KOPT-K1 (cell line): ENCODE data around the gene NUP93.

Experiments used
- H3K27ac ChIP-seq: fragments of 200-600 bp; sonication (generic); 2 replicates; pipeline ENCODE4 v1.5.1; 2016; ENCODE audit warnings: antibody characterized with exemption, mild to moderate bottlenecking, low read depth, low read length; ENCODE audit not compliant: poor library complexity, severe bottlenecking
- H3K36me3 ChIP-seq: fragments of 200-600 bp; sonication (generic); 2 replicates; pipeline ENCODE4 v1.5.1; 2017; ENCODE audit warnings: antibody characterized with exemption, mild to moderate bottlenecking, low read length, moderate library complexity; ENCODE audit not compliant: insufficient read depth
- H3K9me3 ChIP-seq: fragments of 200-600 bp; sonication (generic); 2 replicates; pipeline ENCODE4 v1.5.1; 2017; ENCODE audit warnings: antibody characterized with exemption, low read length, mild to moderate bottlenecking; ENCODE audit not compliant: insufficient read depth, poor library complexity, severe bottlenecking

The NUP93 gene

DNA sequence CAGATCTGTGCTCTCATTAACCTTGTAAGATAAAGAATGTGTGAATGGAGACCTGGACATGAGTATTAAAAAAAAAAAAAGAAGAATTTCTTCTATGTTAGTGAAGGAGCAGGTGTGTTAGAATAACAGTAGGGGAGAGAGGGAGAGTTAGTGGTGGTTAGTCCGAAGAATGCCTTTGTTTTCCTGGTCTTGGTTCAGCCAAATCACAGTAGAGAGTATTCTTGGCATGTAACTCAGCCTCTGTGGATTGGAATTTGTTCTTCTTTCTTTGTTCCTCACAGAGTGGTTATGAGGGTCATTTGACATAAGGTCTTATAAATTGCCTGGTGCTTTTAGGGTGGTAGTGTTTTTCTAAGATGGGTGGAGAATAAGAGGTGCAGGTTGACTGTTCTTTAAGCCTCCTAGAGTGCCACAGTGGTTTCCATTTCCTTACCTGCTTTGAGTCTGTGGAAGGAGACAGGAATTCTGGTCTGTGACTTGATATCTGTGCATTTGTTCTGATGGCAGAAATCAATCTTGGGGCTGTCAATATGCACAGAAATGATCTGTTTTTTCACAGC is 17.6 kb downstream of the NUP93 start:
- Histone ChIP-seq H3K9me3 (peaks cover 9% of the 10 kb centered on the region), H3K27ac (no peak overlapping the region), H3K36me3 (peaks cover 49% of the 10 kb centered on the region)

DNA sequence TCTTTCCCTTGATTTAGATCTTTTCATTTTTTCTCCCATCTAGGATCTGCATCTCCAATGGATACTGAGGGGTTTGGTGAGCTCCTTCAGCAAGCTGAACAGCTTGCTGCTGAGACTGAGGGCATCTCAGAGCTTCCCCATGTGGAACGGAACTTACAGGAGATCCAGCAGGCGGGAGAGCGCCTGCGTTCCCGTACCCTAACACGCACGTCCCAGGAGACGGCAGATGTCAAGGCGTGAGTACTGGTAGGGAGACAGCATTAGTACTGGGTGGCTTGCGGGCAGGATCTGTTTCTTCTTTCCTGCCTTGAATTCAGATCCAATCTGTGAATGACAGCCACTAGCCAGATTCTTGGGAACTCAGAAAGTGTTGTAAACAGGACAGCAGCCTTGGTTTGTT is 18.3 kb downstream of the NUP93 start:
- peaks cover 55% of the 10 kb centered on the region for H3K36me3 ChIP-seq
- peaks cover 15% of the 10 kb centered on the region for H3K9me3 ChIP-seq
- H3K27ac ChIP-seq, result no peak overlapping the region

DNA sequence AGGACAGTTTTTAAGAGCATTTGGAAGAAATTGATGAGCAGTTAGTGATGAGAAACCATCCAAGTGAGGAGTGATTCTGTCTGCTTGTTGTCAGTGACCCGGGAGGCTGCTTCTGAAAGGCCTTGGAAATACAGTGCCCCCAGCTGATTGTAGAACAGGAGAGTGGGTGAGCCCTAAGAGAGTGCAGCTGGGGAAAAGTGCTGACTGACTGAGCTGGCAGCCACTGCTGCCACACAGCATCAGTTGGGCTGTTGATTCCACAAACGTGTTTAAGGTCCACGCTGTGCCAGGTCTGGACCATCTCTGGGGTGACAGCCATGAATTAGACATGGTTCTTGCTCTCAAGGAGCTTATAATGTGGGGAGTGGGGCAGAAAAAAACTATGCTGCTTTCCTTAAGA is 18.9 kb downstream of the NUP93 start:
- Histone ChIP-seq H3K36me3 (peaks cover 61% of the 10 kb centered on the region), H3K27ac (no peak overlapping the region), H3K9me3 (peaks cover 21% of the 10 kb centered on the region)

DNA sequence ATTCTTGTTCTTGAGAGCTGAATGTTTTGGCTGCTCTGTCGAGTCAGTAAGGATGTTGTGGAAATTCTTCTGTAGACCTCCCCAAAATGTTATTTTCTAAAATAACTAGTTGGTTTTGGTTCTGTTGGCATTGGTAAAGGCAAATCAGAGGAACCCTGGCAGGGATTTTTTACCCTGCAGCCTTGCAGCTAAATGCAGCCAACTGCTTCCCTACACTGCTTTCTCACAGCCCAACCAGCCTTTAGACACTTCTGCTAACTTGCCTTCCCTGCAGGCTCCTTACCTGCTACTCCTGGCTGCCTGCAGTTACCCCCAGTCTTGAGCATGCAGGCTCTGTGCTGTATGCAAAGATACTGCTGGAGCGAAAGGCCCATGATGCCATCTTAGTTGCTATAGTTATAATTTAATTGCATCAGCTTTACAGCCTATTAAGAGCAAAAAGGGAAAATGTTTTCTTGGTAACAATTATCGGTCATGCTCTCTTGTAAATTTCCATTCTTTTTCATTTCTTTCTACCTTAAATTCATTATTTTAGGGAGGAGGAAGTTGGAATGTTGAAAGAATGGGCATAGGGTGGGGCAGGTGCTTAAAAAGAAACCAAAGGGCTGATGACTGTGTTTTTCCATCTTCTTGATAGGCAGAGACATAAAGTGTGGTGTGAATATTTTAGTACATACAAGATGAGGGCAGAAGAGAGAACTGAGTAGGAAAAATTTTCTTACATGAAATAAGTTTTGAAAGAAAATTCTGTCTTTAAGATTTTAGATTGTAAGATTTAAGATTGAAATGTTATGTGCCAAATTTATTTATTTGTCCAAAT is 20.0 kb downstream of the NUP93 start:
- Histone ChIP-seq H3K27ac (no peak overlapping the region), H3K9me3 (peaks cover 32% of the 10 kb centered on the region), H3K36me3 (peaks cover 72% of the 10 kb centered on the region)

DNA sequence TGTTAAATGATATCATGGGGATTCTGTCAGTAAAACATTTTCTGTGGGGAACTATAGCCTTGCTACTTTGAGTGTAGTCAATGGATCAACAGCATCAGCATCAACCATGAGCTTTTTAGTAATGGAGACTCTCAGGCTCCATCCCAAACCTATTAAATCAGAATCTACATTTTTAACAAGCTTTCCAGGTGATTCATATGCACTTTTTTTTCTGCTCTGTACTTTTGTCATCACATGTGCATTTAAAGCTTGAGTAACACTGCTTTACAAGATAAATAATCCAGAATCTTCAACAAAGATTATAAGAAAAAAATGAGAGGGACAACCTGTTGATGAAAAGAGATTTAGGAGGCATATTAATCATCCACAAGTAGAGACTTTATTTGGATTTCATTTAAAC is 23.5 kb downstream of the NUP93 start:
- H3K27ac ChIP-seq, result no peak overlapping the region
- peaks cover 34% of the 10 kb centered on the region for H3K9me3 ChIP-seq
- H3K36me3 ChIP-seq, result peaks cover 75% of the 10 kb centered on the region

DNA sequence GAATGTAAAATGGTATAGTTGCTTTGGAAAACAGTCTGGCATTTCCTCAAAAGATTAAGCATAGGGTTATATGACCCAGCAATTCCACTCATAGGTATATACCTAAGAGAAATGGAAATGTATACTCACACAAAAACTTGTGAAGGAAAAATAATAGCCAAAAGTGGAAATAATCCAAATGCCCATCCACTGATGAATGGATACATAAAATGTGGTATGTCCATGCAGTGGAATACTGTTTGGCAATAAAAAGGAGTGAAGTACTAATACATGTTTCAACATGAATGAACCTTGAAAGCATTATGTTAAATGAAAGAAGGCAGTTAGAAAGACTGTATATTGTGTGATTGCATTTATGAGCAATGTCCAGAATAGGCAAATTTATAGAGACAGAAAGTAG is 25.1 kb downstream of the NUP93 start:
- Histone ChIP-seq H3K27ac (no peak overlapping the region), H3K9me3 (peaks cover 34% of the 10 kb centered on the region), H3K36me3 (peaks cover 75% of the 10 kb centered on the region)

DNA sequence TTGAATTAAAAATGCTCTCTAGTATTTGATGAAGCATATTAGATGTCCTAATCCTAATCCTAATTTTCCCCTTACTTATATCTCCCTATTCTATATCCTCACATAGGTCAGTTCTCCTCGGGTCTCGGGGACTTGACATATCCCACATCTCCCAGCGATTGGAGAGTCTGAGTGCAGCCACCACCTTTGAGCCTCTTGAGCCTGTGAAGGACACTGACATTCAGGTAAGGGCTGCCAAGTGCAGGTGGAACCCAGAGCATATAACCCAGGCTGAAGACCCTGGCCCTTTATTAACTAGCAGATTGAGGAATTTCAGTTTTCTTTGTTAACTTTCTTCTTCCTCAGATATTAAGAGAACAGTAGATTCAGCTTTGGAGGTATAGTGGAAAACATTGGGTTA is 28.5 kb downstream of the NUP93 start:
- H3K36me3 ChIP-seq, result peaks cover 76% of the 10 kb centered on the region
- H3K27ac ChIP-seq, result no peak overlapping the region
- peaks cover 17% of the 10 kb centered on the region for H3K9me3 ChIP-seq

DNA sequence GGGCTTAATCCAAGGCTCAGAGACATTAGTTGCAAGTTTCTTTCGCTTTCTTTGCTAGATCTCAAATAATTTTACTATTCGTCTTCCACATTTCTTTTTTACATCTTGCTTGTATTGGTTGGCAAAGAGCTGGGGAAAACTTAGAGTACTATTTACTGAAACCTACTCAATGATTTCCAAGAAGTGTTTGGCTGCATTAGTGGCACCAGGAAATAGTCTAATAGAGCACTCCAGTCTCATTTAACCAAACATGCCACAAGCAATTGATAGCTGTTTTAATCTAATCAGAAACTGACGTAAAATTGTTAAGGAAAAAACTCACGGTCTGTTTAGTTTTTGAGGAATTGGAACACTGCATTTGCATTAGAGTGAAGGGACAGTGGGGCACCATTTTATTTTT is 29.0 kb downstream of the NUP93 start:
- H3K9me3 ChIP-seq, result peaks cover 12% of the 10 kb centered on the region
- H3K27ac ChIP-seq, result no peak overlapping the region
- H3K36me3 ChIP-seq, result peaks cover 74% of the 10 kb centered on the region

DNA sequence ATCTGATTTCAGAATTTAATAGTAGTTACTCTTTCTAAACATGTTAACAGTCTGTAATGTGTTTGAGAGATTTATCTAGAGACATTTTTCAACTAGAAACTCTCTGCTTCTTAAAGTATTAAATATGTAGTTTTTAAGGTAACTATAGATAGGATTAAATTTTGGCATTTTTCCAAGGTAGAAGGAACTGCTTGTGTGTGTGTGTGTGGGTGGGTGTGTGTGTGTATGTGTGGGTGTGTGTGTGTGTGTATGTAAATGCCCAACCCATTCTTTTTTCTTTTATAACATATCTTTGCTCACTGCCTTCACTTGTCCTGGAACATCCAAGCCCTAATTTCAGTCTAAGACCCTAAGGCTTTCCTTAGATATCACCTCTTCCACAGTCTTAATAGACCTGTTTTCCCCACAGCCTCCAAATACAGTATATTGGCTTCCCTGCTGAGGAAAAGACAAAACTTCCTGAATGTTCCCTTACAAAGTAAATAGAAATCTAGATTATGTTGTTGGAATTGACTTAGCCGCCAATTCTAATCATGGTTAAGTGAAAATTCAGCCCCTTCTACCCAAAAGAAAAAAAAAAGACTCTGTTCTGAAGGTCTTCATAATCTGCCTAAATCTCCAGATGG is 33.5 kb downstream of the NUP93 start:
- H3K9me3 ChIP-seq, result no peaks in the 10 kb centered on the region
- no peak overlapping the region for H3K27ac ChIP-seq
- peaks cover 70% of the 10 kb centered on the region for H3K36me3 ChIP-seq

DNA sequence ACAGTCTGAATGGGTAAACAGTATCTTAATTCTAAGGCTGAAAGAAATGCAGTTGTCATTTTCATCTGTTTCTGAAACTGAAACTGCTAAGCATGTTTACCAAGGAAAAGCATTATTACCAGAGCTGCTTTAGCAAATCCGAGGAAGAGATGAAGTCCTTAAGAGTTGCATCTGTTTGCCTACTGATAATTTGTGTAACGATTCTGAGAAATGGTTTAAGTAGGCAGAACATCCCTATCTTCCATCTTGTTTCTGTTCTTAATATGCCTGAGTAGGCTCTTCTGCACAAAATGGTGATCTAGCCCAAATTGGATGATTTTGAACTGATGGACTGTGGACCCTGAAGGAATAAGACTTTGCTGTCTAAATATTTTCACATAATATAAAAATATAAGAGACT is 34.9 kb downstream of the NUP93 start:
- H3K9me3 ChIP-seq, result no peaks in the 10 kb centered on the region
- peaks cover 56% of the 10 kb centered on the region for H3K36me3 ChIP-seq
- H3K27ac ChIP-seq, result no peak overlapping the region

DNA sequence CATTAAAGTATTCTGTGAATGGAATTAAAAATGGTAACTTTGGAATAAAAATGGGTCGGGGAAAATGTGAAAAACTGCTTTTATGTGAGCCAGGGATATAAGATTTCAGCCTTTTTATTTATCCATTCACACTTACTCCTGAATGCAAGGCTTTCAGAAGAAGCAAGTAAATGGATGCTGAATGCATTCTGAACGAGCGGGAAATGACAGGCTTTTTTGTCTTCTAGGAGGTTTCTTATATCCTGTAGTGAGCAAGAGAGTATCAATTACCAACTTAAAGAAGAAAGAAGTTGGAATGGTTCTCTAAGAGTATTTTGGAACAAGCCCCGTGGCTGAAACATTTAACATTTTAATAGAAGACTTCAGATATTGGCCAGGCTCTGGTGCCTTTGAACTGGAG is 36.0 kb downstream of the NUP93 start:
- H3K27ac ChIP-seq, result no peak overlapping the region
- peaks cover 45% of the 10 kb centered on the region for H3K36me3 ChIP-seq
- no peaks in the 10 kb centered on the region for H3K9me3 ChIP-seq

DNA sequence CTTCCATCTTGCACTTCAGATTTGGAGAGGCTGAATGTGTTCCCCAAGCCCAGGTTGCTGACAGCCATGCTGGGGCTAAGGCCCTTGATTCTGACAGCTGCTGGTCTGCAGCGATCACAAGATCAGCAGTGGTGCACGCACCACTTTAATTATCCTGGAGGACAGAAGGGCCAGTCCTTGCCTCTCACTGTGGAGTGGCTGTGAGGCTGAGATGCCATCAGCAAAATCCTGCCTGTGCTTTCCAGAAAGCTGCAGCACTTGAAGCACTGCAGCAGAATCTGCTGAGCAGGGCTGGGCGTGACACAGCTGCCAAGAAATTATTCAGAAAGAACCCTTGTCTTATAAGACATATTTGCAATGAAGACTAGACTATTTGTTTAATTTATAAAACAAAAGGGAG is 37.1 kb downstream of the NUP93 start:
- no peak overlapping the region for H3K27ac ChIP-seq

DNA sequence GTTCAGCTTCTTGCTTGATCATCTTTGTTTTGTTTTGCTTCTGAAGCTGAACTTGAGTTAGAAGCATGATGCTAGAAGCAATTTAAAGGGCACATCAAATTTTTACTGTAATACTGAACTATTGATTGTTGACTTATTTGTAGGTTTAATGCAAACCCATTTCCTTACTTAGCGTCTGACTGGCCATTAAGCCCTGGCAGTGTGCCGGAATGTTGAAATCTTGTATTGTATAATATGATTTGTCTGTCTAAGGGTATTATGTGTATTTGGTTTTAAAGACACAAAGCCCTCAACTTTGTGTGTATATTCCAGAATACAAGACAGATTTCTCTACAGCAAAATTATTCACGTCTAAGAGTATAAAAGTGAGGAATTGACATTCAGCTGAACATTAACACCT is 39.7 kb downstream of the NUP93 start:
- H3K9me3 ChIP-seq, result no peaks in the 10 kb centered on the region
- peaks cover 13% of the 10 kb centered on the region; the same call in 1 of the 2 replicates for H3K36me3 ChIP-seq
- no peak overlapping the region for H3K27ac ChIP-seq

More for the DNA sequence above, 37.1 kb downstream of the NUP93 start:
- Histone ChIP-seq H3K36me3 (peaks cover 34% of the 10 kb centered on the region), H3K9me3 (no peaks in the 10 kb centered on the region)

DNA sequence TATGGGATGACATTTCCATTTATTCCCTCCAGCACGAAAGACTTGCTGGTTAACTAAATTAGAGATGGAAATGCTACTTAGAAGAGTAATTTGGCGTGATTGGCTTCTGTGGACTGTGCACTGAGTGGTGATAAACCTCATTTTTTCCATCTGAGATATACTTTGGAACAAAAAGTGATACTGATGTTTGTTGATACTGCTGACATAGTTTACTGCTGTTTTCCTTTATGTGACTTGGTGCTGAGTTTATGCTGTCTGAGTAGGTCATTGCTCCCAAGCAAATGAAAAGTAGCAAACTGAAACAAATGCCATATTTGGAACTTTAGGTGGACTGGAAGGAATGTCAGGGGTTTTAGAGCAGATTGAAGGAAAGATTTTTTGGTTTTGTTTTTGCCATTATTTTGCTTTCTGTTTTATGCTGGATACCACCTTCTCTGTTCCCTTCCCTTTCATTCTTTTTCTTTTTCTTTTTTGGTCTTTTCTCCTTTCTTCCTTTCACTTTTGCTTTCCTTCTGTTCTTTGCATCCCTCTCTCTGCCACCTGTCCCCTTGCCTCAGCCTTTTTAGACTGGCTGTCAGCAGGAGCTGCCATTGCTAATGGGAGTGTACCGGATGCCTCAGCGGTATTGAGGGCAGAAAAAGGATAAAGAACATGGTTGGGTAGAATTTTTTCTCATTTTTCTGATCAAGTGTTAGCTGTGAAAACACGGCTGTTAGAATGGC is 41.8 kb downstream of the NUP93 start:
- peak overlapping the region; percentile 14 for H3K27ac ChIP-seq
- peaks cover 5% of the 10 kb centered on the region; the same call in 1 of the 2 replicates for H3K36me3 ChIP-seq
- H3K9me3 ChIP-seq, result no peaks in the 10 kb centered on the region

DNA sequence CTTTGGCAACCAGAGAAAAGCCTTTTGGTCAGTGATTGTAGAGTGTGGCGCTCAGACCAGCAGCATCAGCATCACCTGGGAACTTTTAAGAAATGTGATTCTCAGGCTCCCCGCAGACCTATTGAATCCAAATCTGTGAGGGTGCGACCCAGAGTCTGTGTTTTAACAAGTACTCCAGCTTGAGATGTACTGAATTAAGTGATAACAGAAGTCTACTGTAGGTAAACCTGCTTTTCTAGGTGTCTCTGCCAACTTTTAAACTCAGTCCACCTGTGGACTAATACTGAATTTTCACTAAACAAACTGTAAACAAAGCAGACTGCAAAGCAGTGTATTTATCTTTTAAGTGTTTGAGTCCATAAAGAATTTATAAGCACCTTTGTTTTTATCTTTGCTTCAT is 43.6 kb downstream of the NUP93 start:
- no peaks in the 10 kb centered on the region for H3K36me3 ChIP-seq
- no peak overlapping the region for H3K27ac ChIP-seq
- no peaks in the 10 kb centered on the region for H3K9me3 ChIP-seq
